ENCODE data around the gene SLC25A26.
"Not testable (repeated sequence)": the region's sequence is repeated elsewhere in the genome, so short reads cannot be mapped to it uniquely, and the experiment has no call there.

The SLC25A26 gene

GRCh38 chr3:66270701-66271100 is 49.9 kb downstream of the SLC25A26 start:
- DNase-seq: no peak

GRCh38 chr3:66271231-66271630 is 50.4 kb downstream of the SLC25A26 start:
- no peak for DNase-seq

- no peak for DNase-seq
Measured at GRCh38 chr3:66272016-66272415, 51.2 kb downstream of the SLC25A26 start.

- DNase-seq: not testable (repeated sequence)
Measured at GRCh38 chr3:66274837-66275236, 54.0 kb downstream of the SLC25A26 start.

GRCh38 chr3:66276705-66277274 is 56.0 kb downstream of the SLC25A26 start:
- peak; percentile 61 to 70 (median 68) for DNase-seq

GRCh38 chr3:66279168-66279567 is 58.4 kb downstream of the SLC25A26 start:
- no peak for DNase-seq

- no peak for DNase-seq
Measured at GRCh38 chr3:66280304-66280703, 59.5 kb downstream of the SLC25A26 start.

- DNase-seq: not testable (repeated sequence)
Measured at GRCh38 chr3:66291922-66292321, 71.1 kb downstream of the SLC25A26 start.

GRCh38 chr3:66297260-66297873 is 76.6 kb downstream of the SLC25A26 start:
- DNase-seq: no peak

- no peak for DNase-seq
Measured at GRCh38 chr3:66297900-66298299, 77.1 kb downstream of the SLC25A26 start.

GRCh38 chr3:66298591-66298990 is 77.8 kb downstream of the SLC25A26 start:
- DNase-seq: no peak

GRCh38 chr3:66299085-66299484 is 78.3 kb downstream of the SLC25A26 start:
- not testable (repeated sequence) for DNase-seq

- no peak for DNase-seq
Measured at GRCh38 chr3:66299891-66300290, 79.1 kb downstream of the SLC25A26 start.

- DNase-seq: no peak
Measured at GRCh38 chr3:66302288-66302687, 81.5 kb downstream of the SLC25A26 start.

- DNase-seq: no peak
Measured at GRCh38 chr3:66303491-66303901, 82.7 kb downstream of the SLC25A26 start.

GRCh38 chr3:66304293-66304692 is 83.5 kb downstream of the SLC25A26 start:
- no peak for DNase-seq

- not testable (repeated sequence) for DNase-seq
Measured at GRCh38 chr3:66306086-66306485, 85.3 kb downstream of the SLC25A26 start.

- DNase-seq: not testable (repeated sequence)
Measured at GRCh38 chr3:66306991-66307390, 86.2 kb downstream of the SLC25A26 start.

- DNase-seq: no peak
Measured at GRCh38 chr3:66312039-66312438, 91.2 kb downstream of the SLC25A26 start.

GRCh38 chr3:66314455-66314854 is 93.7 kb downstream of the SLC25A26 start:
- DNase-seq: no peak

- DNase-seq: no peak
Measured at GRCh38 chr3:66317750-66318376, 97.1 kb downstream of the SLC25A26 start.

GRCh38 chr3:66320390-66320789 is 99.6 kb downstream of the SLC25A26 start:
- peak in 2 of 4 experiments; percentile 2 to 3 for DNase-seq

GRCh38 chr3:66322436-66322835 is 101.6 kb downstream of the SLC25A26 start:
- DNase-seq: no peak

- no peak for DNase-seq
Measured at GRCh38 chr3:66326340-66326739, 105.5 kb downstream of the SLC25A26 start.
